ENCODE results near the gene PCNX4. TPM values are rescaled to one million over a fixed set of nuclear protein-coding genes. Genes with fewer than 3 reads are reported as not detected.

The PCNX4 gene
- polyA plus RNA-seq (2012; ENCODE audit: insufficient read length, low read depth), result 14.0 TPM

- TF ChIP-seq TAF1 (IDR thresholded peaks at IDR 0.05; ENCODE audit: borderline replicate concordance, insufficient read depth, low read length), result no peak
- peak; percentile 66 for TF ChIP-seq POLR2AphosphoS5 (IDR thresholded peaks at IDR 0.05; ENCODE audit: low read depth, low read length)
- TF ChIP-seq SIN3A (IDR thresholded peaks at IDR 0.05; ENCODE audit: borderline replicate concordance, insufficient read depth, low read length), result 0 out of 2 replicates have a peak, but pooled peaks have one; percentile 7
Observed at GRCh38 chr14:60091550-60092525, at the start of gene PCNX4. Gene PCNX4 (plus strand): TSS chr14:60091923. CDS start chr14:60107639, 15,716 bp downstream.

- TF ChIP-seq SIN3A (IDR thresholded peaks at IDR 0.05; ENCODE audit: borderline replicate concordance, insufficient read depth, low read length) (no peak), FOXP2 (optimal IDR thresholded peaks at IDR 0.05; ENCODE audit: borderline replicate concordance, extremely low read depth, extremely low read length, insufficient read depth) (no peak), REST (IDR thresholded peaks at IDR 0.05; ENCODE audit: insufficient read depth in 1 of 2, low read depth in 2 of 2, low read length in 2 of 2) (no peak), TAF1 (IDR thresholded peaks at IDR 0.05; ENCODE audit: borderline replicate concordance, insufficient read depth, low read length) (no peak), POLR2AphosphoS5 (IDR thresholded peaks at IDR 0.05; ENCODE audit: low read depth, low read length) (no peak)
Observed at GRCh38 chr14:60051721-60052221, 40.0 kb upstream of the PCNX4 start.

- TF ChIP-seq POLR2AphosphoS5 (IDR thresholded peaks at IDR 0.05; ENCODE audit: low read depth, low read length) (no peak), SIN3A (IDR thresholded peaks at IDR 0.05; ENCODE audit: borderline replicate concordance, insufficient read depth, low read length) (no peak), FOXP2 (optimal IDR thresholded peaks at IDR 0.05; ENCODE audit: borderline replicate concordance, extremely low read depth, extremely low read length, insufficient read depth) (no peak), TAF1 (IDR thresholded peaks at IDR 0.05; ENCODE audit: borderline replicate concordance, insufficient read depth, low read length) (no peak), REST (IDR thresholded peaks at IDR 0.05; ENCODE audit: insufficient read depth in 1 of 2, low read depth in 2 of 2, low read length in 2 of 2) (no peak)
Observed at GRCh38 chr14:60058087-60058486, 33.6 kb upstream of the PCNX4 start.

- TF ChIP-seq FOXP2 (optimal IDR thresholded peaks at IDR 0.05; ENCODE audit: borderline replicate concordance, extremely low read depth, extremely low read length, insufficient read depth) (no peak), SIN3A (IDR thresholded peaks at IDR 0.05; ENCODE audit: borderline replicate concordance, insufficient read depth, low read length) (no peak), REST (IDR thresholded peaks at IDR 0.05; ENCODE audit: insufficient read depth in 1 of 2, low read depth in 2 of 2, low read length in 2 of 2) (no peak)
Observed at GRCh38 chr14:60061371-60061770, 30.4 kb upstream of the PCNX4 start.

- no peak for TF ChIP-seq SIN3A (IDR thresholded peaks at IDR 0.05; ENCODE audit: borderline replicate concordance, insufficient read depth, low read length)
- TF ChIP-seq POLR2AphosphoS5 (IDR thresholded peaks at IDR 0.05; ENCODE audit: low read depth, low read length), result no peak
- no peak for TF ChIP-seq TAF1 (IDR thresholded peaks at IDR 0.05; ENCODE audit: borderline replicate concordance, insufficient read depth, low read length)
- TF ChIP-seq REST (IDR thresholded peaks at IDR 0.05; ENCODE audit: insufficient read depth in 1 of 2, low read depth in 2 of 2, low read length in 2 of 2), result no peak
- no peak for TF ChIP-seq FOXP2 (optimal IDR thresholded peaks at IDR 0.05; ENCODE audit: borderline replicate concordance, extremely low read depth, extremely low read length, insufficient read depth)
Observed at GRCh38 chr14:60064491-60065072, 27.1 kb upstream of the PCNX4 start.

Data from PFSK-1 (cell line).